ENCODE measurements around the gene LMAN2L.

DNA sequence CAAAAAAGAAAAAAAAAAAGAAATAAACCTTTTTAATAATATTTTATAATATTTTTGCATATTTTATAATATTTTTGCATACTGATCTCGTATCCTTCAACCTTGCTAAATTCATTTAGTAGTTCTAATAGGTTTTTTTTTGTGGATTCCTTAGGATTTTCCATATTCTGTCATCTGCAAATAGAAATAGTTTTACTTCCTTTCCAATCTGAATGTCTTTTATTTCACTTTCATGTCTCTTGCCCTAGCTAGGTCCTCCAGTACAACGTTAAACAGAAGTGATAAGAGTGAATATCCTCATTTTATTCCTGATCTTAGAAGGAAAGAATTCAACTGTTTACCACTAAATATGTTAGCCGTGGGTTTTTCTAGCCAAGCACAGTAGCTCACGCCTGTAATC lies 13.7 kb downstream of the LMAN2L start:
- no peak for TF ChIP-seq TEAD4 (IDR thresholded peaks at IDR 0.05; ENCODE audit: borderline replicate concordance, insufficient read depth)
- TF ChIP-seq GATA2 (CRISPR knock-in tag; IDR thresholded peaks at IDR 0.05): no peak
- TF ChIP-seq FOXM1 (IDR thresholded peaks at IDR 0.05; ENCODE audit: low read depth): no peak
- TF ChIP-seq, protein P1, sequence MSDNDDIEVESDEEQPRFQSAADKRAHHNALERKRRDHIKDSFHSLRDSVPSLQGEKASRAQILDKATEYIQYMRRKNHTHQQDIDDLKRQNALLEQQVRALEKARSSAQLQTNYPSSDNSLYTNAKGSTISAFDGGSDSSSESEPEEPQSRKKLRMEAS (IDR thresholded peaks at IDR 0.05; ENCODE audit: low read depth): no peak
- no peak for TF ChIP-seq GABPA (IDR thresholded peaks at IDR 0.05; ENCODE audit: low read depth)
- TF ChIP-seq EP300 (IDR thresholded peaks at IDR 0.05; ENCODE audit: borderline replicate concordance in 1 of 2, low read depth in 1 of 2, low read length in 1 of 2): no peak
- no peak for TF ChIP-seq RAD21 (IDR thresholded peaks at IDR 0.05; ENCODE audit: low read length)
- TF ChIP-seq, protein P2, sequence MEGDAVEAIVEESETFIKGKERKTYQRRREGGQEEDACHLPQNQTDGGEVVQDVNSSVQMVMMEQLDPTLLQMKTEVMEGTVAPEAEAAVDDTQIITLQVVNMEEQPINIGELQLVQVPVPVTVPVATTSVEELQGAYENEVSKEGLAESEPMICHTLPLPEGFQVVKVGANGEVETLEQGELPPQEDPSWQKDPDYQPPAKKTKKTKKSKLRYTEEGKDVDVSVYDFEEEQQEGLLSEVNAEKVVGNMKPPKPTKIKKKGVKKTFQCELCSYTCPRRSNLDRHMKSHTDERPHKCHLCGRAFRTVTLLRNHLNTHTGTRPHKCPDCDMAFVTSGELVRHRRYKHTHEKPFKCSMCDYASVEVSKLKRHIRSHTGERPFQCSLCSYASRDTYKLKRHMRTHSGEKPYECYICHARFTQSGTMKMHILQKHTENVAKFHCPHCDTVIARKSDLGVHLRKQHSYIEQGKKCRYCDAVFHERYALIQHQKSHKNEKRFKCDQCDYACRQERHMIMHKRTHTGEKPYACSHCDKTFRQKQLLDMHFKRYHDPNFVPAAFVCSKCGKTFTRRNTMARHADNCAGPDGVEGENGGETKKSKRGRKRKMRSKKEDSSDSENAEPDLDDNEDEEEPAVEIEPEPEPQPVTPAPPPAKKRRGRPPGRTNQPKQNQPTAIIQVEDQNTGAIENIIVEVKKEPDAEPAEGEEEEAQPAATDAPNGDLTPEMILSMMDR (IDR thresholded peaks at IDR 0.05): no peak
- TF ChIP-seq EZH2phosphoT487 (IDR thresholded peaks at IDR 0.05; ENCODE audit: borderline replicate concordance, low read depth): no peak
- TF ChIP-seq CHD2 (IDR thresholded peaks at IDR 0.05; ENCODE audit: low read length, partially characterized antibody): no peak
- TF ChIP-seq, protein P3, sequence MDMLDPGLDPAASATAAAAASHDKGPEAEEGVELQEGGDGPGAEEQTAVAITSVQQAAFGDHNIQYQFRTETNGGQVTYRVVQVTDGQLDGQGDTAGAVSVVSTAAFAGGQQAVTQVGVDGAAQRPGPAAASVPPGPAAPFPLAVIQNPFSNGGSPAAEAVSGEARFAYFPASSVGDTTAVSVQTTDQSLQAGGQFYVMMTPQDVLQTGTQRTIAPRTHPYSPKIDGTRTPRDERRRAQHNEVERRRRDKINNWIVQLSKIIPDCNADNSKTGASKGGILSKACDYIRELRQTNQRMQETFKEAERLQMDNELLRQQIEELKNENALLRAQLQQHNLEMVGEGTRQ (IDR thresholded peaks at IDR 0.05; ENCODE audit: borderline replicate concordance, low read depth, low read length): no peak
- no peak for TF ChIP-seq RFX5 (IDR thresholded peaks at IDR 0.05; ENCODE audit: low read length)
- TF ChIP-seq, protein P4, sequence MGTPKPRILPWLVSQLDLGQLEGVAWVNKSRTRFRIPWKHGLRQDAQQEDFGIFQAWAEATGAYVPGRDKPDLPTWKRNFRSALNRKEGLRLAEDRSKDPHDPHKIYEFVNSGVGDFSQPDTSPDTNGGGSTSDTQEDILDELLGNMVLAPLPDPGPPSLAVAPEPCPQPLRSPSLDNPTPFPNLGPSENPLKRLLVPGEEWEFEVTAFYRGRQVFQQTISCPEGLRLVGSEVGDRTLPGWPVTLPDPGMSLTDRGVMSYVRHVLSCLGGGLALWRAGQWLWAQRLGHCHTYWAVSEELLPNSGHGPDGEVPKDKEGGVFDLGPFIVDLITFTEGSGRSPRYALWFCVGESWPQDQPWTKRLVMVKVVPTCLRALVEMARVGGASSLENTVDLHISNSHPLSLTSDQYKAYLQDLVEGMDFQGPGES (IDR thresholded peaks at IDR 0.05; ENCODE audit: low read depth, low read length): no peak
- no peak for TF ChIP-seq TAF1 (IDR thresholded peaks at IDR 0.05; ENCODE audit: borderline replicate concordance, low read depth, low read length)
